K562 (cell line): ENCODE data around the gene LRRC4. TPM values are rescaled to one million over a fixed set of nuclear protein-coding genes. Genes with fewer than 3 reads are reported as not detected.

Source experiments
- ATF7 ChIP-seq: fragments of 450-650 bp; IDR thresholded peaks from 2 replicates; pipeline ENCODE4 v1.7.1; 2014; ENCODE audit warnings: mild to moderate bottlenecking, moderate library complexity
- BRD4 ChIP-seq: fragments of 200-600 bp; sonication (generic); IDR thresholded peaks from 2 replicates; pipeline ENCODE4 v1.6.1; 2017; ENCODE audit warnings: inconsistent platforms
- CBFA2T2 ChIP-seq: fragments of 450-650 bp; conservative IDR thresholded peaks from 2 replicates; pipeline ENCODE4 v1.6.1; 2017; ENCODE audit warnings: mild to moderate bottlenecking
- CBX3 ChIP-seq, 2 experiments: IDR thresholded peaks; 1 replicate in 1 of 2; 2 replicates in 1 of 2; pipeline ENCODE4 v1.6.1; 2012; ENCODE audit warnings: inconsistent platforms in 2 of 2, low read length in 2 of 2, borderline replicate concordance in 1 of 2, control low read depth in 1 of 2
- DPF2 ChIP-seq: fragments of 450-650 bp; IDR thresholded peaks from 2 replicates; pipeline ENCODE4 v1.6.1; 2016
- FOXK1 ChIP-seq: sonication (generic); formaldehyde crosslinking; IDR thresholded peaks from 2 replicates; pipeline ENCODE4 v1.8.0; 2022; ENCODE audit warnings: missing genetic modification reagents, mild to moderate bottlenecking, borderline replicate concordance
- HDAC1 ChIP-seq, 2 experiments: fragments of 450-650 bp; IDR thresholded peaks; 2 replicates each; pipeline ENCODE4 v1.6.1; 2016 to 2017; ENCODE audit warnings: inconsistent platforms in 1 of 2, mild to moderate bottlenecking in 1 of 2, moderate library complexity in 1 of 2
- KHSRP ChIP-seq: fragments of 450-650 bp; IDR thresholded peaks from 2 replicates; pipeline ENCODE4 v1.6.1; 2017
- MEIS2 ChIP-seq: fragments of 450-650 bp; IDR thresholded peaks from 2 replicates; pipeline ENCODE4 v1.6.1; 2014; ENCODE audit warnings: mild to moderate bottlenecking; ENCODE audit not compliant: partially characterized antibody
- MTA3 ChIP-seq: fragments of 450-650 bp; formaldehyde crosslinking; IDR thresholded peaks from 2 replicates; pipeline ENCODE4 v1.6.1; 2017; ENCODE audit warnings: mild to moderate bottlenecking, borderline replicate concordance
- MYNN ChIP-seq, 2 experiments: sonication (generic); formaldehyde crosslinking in 1 of 2; IDR thresholded peaks; 2 replicates each; pipeline versions ENCODE4 v1.5.0 to v1.6.1; 2016 to 2020; ENCODE audit warnings: antibody characterized with exemption in 1 of 2, missing genetic modification reagents in 1 of 2
- NFIX ChIP-seq: fragments of 250-450 bp; sonication (Bioruptor Pico); IDR thresholded peaks from 2 replicates; pipeline ENCODE4 v1.4.0; 2020; ENCODE audit warnings: low read depth, mild to moderate bottlenecking, moderate library complexity
- PHF20 ChIP-seq: fragments of 450-650 bp; IDR thresholded peaks from 2 replicates; pipeline ENCODE4 v1.6.1; 2018; ENCODE audit not compliant: partially characterized antibody
- RCOR1 ChIP-seq, 2 experiments: IDR thresholded peaks; 2 replicates each; pipeline ENCODE4 v1.6.1; 2012; ENCODE audit warnings: low read depth in 2 of 2, low read length in 2 of 2, borderline replicate concordance in 1 of 2, improper control_type of control experiment in 1 of 2
- SMAD1 ChIP-seq: fragments of 150-350 bp; IDR thresholded peaks from 2 replicates; pipeline ENCODE4 v1.6.1; 2014; ENCODE audit warnings: low read length, low read depth; ENCODE audit not compliant: partially characterized antibody
- SOX6 ChIP-seq: fragments of 450-650 bp; IDR thresholded peaks from 2 replicates; pipeline ENCODE4 v1.6.1; 2014; ENCODE audit warnings: mild to moderate bottlenecking
- SREBF2 ChIP-seq: sonication (generic); formaldehyde crosslinking; IDR thresholded peaks from 2 replicates; pipeline ENCODE4 v1.4.0; 2020; ENCODE audit warnings: mild to moderate bottlenecking, missing genetic modification reagents
- ZNF232 ChIP-seq: sonication (generic); formaldehyde crosslinking; IDR thresholded peaks from 2 replicates; pipeline ENCODE4 v1.8.0; 2022; ENCODE audit warnings: mild to moderate bottlenecking, missing genetic modification reagents
- ZNF445 ChIP-seq: fragments of 250-450 bp; sonication (Bioruptor Pico); IDR thresholded peaks from 2 replicates; pipeline ENCODE4 v1.4.0; 2020; ENCODE audit warnings: low read depth, mild to moderate bottlenecking, moderate library complexity
- ZNF583 ChIP-seq: fragments of 250-450 bp; sonication (Bioruptor Pico); IDR thresholded peaks from 2 replicates; pipeline ENCODE4 v1.4.0; 2020
- ZNF785 ChIP-seq: fragments of 250-450 bp; sonication (Bioruptor Pico); IDR thresholded peaks from 2 replicates; pipeline ENCODE4 v1.4.0; 2020; ENCODE audit warnings: mild to moderate bottlenecking
- polyA plus RNA-seq, 8 experiments: library from polyadenylated mRNA; depleted of rRNA in 4 of 8; stranded (reverse) in 5 of 8; unstranded in 3 of 8; fragments of >200 nt; fragmentation: Nextera tagmentation in 2 of 8; fragmentation: Illumina TruSeq in 1 of 8; extraction: Ambion mirVana in 2 of 8; extraction: Trizol in 1 of 8; gene quantifications; 2 replicates each; pipeline versions ENCODE4 v1.2.1 to v1.2.3, GENCODE V29; 2011 to 2014; ENCODE audit warnings: inconsistent platforms in 1 of 8, missing spikeins in 1 of 8
- total RNA-seq, 7 experiments: library from RNA; depleted of rRNA in 6 of 7; stranded (reverse); fragments of >200 nt in 6 of 7; fragmentation: Illumina TruSeq in 2 of 7; extraction: Trizol in 2 of 7; gene quantifications; 2 replicates each; pipeline versions ENCODE4 v1.2.1 to v1.2.3, GENCODE V29; 2011 to 2021; ENCODE audit warnings: low replicate concordance in 1 of 7
- TF ChIP-seq, protein P1 (sequence below): sonication (generic); formaldehyde crosslinking; IDR thresholded peaks from 2 replicates; pipeline ENCODE4 v1.8.0; 2022; ENCODE audit warnings: mild to moderate bottlenecking, missing genetic modification reagents
- TF ChIP-seq, protein P2 (sequence below), 3 experiments: fragments of 200-800 bp in 1 of 3; sonication (Bioruptor generic) in 1 of 3; sonication (generic) in 1 of 3; formaldehyde crosslinking in 1 of 3; IDR thresholded peaks; 2 replicates each; pipeline versions ENCODE4 v1.6.1 to v1.8.0; 2016 to 2022; ENCODE audit warnings: mild to moderate bottlenecking in 2 of 3, missing compliant biosample characterization in 2 of 3, missing genetic modification characterization in 2 of 3, missing genetic modification reagents in 1 of 3
- TF ChIP-seq, protein P3 (sequence below): fragments of 450-650 bp; formaldehyde crosslinking; conservative IDR thresholded peaks from 2 replicates; pipeline ENCODE4 v1.4.0; 2022; ENCODE audit warnings: mild to moderate bottlenecking, missing genetic modification characterization
- TF ChIP-seq, protein P4 (sequence below): fragments of 450-650 bp; IDR thresholded peaks from 2 replicates; pipeline ENCODE4 v1.6.1; 2016

The LRRC4 gene
- total and polyA plus RNA-seq, 9 of the 15 experiments (the other 6 are each of a cell fraction or from before 2014, with no cell fraction given), result 0.04 to 0.11 TPM; not detected in 7

DNA sequence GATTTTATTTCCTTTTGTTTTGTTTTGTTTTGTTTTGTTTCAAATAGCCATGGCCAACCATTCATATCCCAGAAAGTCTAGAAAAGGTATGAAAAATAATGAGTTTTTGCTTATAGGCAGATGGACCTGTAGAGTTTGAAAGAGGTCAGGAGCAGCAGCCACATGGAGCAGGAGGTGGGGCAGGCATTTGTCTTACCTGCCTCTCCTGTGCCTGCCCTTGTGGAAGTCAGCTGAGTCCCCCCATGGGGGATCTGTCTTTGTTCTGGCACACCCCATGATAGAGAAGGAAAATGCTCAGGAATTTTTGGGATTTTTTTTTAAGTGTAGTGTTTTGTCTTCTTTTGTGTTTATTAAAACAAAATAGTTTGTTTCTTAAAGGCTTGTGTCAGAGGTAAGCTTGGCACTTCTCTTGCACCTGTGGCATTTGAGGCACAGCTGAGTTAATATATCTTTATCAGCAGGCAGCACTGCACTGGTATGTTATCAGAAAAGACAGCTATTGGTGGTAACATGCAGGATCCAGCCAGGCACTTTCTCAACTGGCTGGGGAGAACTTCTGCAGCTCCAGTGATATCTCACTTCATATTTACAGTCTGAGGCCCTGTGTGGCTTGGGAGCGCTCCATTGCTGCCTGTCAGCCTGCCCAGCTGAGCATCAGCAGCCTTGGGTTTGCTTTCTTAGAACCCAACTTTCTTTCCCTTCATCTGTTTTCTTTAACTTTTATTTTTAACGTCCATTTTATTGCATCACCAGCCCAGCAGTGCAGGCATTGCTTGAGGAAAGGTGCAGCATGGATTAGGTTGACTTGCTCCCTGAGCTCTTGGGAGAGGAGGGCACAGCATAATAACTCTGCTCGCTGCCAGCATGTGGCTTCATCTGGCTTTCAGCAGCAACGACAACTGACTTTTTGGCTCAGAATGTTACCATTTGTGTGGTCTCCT, 44.4 kb downstream of the LRRC4 start (continued):
- TF ChIP-seq ZNF232 (CRISPR knock-in tag), result 0 out of 2 replicates have a peak, but pooled peaks have one; percentile 36
- peak; percentile 83 for TF ChIP-seq SOX6
- peak; percentile 37 for TF ChIP-seq ATF7
- peak; percentile 97 for TF ChIP-seq CBFA2T2
- TF ChIP-seq CBX3 (IDR thresholded peaks at IDR 0.05; ENCODE audit: borderline replicate concordance in 1 of 2, low read length in 2 of 2), result peak in 1 of 2 experiments; percentile 83; a peak in 1 of 3 replicates
- TF ChIP-seq, protein P1, sequence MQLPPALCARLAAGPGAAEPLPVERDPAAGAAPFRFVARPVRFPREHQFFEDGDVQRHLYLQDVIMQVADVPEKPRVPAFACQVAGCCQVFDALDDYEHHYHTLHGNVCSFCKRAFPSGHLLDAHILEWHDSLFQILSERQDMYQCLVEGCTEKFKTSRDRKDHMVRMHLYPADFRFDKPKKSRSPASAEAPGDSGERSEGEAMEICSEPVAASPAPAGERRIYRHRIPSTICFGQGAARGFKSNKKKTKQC (CRISPR knock-in tag), result peak; percentile 45; the same call in 1 of the 2 replicates
- no peak for TF ChIP-seq BRD4
- TF ChIP-seq, protein P2, sequence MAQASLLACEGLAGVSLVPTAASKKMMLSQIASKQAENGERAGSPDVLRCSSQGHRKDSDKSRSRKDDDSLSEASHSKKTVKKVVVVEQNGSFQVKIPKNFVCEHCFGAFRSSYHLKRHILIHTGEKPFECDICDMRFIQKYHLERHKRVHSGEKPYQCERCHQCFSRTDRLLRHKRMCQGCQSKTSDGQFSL (CRISPR knock-in tag; IDR thresholded peaks at IDR 0.05), result no peak
- TF ChIP-seq, protein P2 (tag; IDR thresholded peaks at IDR 0.05), result peak in 1 of 2 experiments; percentile 46; a peak in 1 of 4 replicates
- TF ChIP-seq SREBF2 (CRISPR knock-in tag), result 0 out of 2 replicates have a peak, but pooled peaks have one; percentile 25
- TF ChIP-seq MTA3, result peak; percentile 62; the same call in 1 of the 2 replicates
- TF ChIP-seq ZNF445 (CRISPR knock-in tag), result no peak
- 0 out of 2 replicates have a peak, but pooled peaks have one; percentile 24 for TF ChIP-seq KHSRP
- peak; percentile 92 for TF ChIP-seq DPF2
- TF ChIP-seq ZNF785 (CRISPR knock-in tag), result no peak
- no peak for TF ChIP-seq PHF20
- TF ChIP-seq HDAC1 (IDR thresholded peaks at IDR 0.05), result peak in 1 of 2 experiments; percentile 51; a peak in 1 of 4 replicates
- no peak for TF ChIP-seq NFIX (CRISPR knock-in tag)
- peak in 1 of 2 experiments; percentile 84; a peak in 2 of 4 replicates for TF ChIP-seq RCOR1 (IDR thresholded peaks at IDR 0.05; ENCODE audit: borderline replicate concordance in 1 of 2, low read depth in 2 of 2, low read length in 2 of 2)
- TF ChIP-seq MEIS2, result peak; percentile 51
- TF ChIP-seq SMAD1, result no peak
- TF ChIP-seq, protein P3, sequence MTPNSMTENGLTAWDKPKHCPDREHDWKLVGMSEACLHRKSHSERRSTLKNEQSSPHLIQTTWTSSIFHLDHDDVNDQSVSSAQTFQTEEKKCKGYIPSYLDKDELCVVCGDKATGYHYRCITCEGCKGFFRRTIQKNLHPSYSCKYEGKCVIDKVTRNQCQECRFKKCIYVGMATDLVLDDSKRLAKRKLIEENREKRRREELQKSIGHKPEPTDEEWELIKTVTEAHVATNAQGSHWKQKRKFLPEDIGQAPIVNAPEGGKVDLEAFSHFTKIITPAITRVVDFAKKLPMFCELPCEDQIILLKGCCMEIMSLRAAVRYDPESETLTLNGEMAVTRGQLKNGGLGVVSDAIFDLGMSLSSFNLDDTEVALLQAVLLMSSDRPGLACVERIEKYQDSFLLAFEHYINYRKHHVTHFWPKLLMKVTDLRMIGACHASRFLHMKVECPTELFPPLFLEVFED (CRISPR knock-in tag), result no peak
- TF ChIP-seq, protein P4, sequence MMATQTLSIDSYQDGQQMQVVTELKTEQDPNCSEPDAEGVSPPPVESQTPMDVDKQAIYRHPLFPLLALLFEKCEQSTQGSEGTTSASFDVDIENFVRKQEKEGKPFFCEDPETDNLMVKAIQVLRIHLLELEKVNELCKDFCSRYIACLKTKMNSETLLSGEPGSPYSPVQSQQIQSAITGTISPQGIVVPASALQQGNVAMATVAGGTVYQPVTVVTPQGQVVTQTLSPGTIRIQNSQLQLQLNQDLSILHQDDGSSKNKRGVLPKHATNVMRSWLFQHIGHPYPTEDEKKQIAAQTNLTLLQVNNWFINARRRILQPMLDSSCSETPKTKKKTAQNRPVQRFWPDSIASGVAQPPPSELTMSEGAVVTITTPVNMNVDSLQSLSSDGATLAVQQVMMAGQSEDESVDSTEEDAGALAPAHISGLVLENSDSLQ, result peak; percentile 77
- peak; percentile 74; the same call in 1 of the 2 replicates for TF ChIP-seq FOXK1
- TF ChIP-seq MYNN (IDR thresholded peaks at IDR 0.05), result peak; percentile 81; the same call in 1 of the 2 replicates
- no peak for TF ChIP-seq MYNN (CRISPR knock-in tag; IDR thresholded peaks at IDR 0.05)
- no peak for TF ChIP-seq ZNF583
